Inflammatory macrophage treated with lipopolysaccharide for 1 hour (primary cell): ENCODE data around the gene GALNTL6.

ENCODE experiments used
- DNase-seq, 2 donors: peaks; one replicate each; pipeline ENCODE4 v3.0.0-alpha.2; 2020 to 2022

Gene GALNTL6

DNA sequence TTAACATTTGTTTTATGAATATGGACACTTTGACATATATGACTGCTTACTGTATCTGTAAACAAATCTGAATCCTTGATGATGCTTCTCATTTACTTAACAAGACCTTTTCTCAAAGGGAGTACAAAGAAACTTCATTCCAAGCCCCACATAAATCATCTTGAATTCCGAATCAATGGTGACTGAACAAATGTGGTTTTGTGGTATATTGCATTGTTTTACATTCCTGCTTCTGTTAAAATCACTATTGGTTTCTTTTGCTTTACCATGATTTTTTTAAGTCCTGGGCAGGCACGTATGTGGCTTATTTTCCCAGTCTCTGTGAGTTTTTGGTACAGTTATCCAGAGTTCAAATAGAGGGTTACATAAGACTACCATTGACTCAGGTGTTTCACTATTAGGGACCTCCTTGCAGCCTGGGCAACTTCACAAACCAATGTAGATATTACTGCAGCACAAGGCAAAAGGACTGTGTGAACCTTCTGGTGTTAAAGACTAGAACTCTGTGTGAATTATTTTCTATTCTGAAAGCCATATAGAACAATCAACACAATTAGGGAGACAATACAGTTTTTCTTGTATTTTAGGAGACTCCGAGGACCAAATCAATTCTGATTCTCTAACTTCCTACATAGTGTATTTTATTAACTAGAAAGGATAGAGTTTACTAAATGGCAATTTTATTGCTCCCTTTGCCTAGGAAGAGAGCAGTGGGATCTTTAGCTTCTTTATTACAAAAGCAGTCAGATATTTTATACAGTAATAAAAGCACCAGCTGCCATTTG is 196.4 kb downstream of the GALNTL6 start:
- DNase-seq = no peak

- peak; percentile 2 to 6 for DNase-seq
Measured at GRCh38 chr4:172011196-172011595, 198.0 kb downstream of the GALNTL6 start.

DNA sequence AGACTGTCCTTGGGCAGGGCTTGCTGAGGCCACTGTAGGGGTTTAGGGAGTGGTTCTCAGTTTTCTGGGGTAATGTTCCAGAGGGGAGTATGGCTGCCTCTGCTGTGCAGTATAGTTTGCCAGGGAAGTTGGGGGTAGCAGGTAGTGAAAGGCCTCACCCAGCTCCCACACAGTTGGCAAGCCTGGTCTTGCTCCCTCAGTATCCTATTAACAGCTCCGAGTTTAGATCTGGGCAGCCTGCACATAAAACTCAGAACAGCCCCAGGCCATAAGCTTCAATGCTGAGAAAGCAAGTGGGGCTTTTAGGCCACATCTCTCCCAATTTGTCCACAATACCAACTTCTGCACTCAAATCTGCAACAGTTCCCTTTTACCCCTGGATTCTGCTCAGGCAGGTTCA is 205.2 kb downstream of the GALNTL6 start:
- DNase-seq = no peak

- no peak for DNase-seq
Measured at GRCh38 chr4:172035562-172035961, 222.4 kb downstream of the GALNTL6 start.

DNA sequence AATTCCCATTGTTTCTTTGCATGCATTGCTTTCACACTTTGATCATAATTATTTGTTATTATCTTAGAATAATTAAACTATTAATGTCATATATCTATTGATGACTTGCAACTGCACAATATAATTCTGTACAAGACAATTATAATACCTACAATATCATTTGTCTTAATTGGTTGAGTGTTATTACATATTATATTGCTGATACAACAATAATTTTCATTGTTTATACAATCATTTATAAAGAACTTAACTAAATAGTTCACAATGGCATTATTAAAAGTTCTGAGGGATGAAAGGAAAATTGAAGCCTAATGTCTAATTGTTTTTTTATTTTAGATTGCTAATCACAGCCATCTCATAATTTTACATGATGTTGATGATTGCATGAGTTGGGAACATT is 227.6 kb downstream of the GALNTL6 start:
- no peak for DNase-seq

- no peak for DNase-seq
Measured at GRCh38 chr4:172042714-172043114, 229.5 kb downstream of the GALNTL6 start.

DNA sequence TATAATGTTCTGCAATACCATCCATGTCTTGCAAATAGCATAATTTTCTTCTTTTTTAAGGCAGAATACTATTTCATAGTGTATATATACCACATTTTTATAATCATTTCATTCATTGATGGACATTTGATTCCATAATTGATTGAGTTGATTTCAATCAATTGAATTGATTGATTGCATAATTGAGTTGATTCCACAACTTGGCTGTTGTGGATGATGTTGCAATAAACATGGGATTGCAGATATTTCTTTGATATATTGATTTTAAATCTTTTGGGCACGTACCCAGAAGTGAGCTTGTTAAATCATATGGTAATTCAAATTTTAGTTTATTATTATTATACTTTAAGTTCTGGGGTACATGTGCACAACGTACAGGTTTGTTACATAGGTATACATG is 232.8 kb downstream of the GALNTL6 start:
- no peak for DNase-seq

GRCh38 chr4:172048666-172049065 is 235.5 kb downstream of the GALNTL6 start:
- DNase-seq = no peak

GRCh38 chr4:172050911-172051310 is 237.7 kb downstream of the GALNTL6 start:
- no peak for DNase-seq

DNA sequence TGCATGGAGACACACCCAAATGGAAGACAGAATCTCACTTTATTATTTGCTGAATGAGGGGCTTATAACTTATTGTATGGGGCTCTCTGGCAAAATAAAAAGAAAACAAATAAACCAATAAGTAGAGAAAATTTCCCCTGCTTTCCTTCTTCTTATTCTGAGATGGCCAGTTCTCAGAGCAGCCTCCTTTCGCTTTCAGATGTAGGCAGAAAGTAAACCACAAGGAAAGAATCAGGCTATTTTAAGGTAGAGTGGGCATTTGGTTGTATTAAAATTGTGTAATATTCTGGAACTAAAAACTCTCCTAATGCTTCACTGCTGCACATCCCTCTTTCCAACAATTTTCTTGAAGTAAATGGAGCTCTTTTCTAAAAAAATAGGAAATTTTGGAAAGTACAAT is 241.8 kb downstream of the GALNTL6 start:
- peak in 1 of 2 donors; percentile 0 for DNase-seq

- no peak for DNase-seq
Measured at GRCh38 chr4:172055498-172055897, 242.3 kb downstream of the GALNTL6 start.

DNA sequence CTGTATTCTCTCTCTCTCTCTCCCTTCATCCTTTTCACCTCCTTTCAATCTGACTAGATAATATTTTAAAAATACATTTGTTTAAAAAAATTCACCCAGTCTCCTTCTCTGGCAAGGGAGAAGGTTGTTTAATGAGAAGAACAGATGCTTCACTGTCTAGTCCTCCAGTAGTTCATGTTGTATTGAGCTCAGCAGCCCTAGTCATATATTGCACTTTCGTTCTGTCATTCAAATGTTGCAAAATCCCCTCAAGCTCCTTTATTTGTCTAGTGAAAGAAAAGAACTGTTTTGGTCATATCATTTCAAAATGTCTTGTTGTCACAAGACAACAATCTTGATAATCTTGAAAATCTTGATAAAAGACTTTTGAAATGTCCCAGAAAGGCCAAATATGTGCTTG is 248.0 kb downstream of the GALNTL6 start:
- DNase-seq = no peak

DNA sequence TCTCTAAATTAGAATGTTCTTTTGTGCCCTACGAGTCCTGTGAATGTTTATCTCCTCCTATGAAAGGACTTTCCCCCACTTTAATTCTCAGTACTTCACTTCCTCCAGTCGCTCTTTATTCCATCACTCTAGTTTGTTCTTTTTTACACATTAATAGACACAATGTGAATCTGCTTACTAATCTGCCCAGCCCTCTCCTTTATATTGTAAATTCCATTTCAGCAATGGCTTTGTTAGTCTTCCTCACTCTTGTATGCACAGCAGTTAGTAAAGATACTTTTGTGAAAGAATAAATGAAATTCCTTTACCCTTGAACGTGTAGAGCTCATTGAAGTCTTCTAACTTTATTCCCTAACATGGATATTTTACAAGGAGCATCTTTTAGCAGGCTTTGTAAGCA is 255.3 kb downstream of the GALNTL6 start:
- DNase-seq = no peak

DNA sequence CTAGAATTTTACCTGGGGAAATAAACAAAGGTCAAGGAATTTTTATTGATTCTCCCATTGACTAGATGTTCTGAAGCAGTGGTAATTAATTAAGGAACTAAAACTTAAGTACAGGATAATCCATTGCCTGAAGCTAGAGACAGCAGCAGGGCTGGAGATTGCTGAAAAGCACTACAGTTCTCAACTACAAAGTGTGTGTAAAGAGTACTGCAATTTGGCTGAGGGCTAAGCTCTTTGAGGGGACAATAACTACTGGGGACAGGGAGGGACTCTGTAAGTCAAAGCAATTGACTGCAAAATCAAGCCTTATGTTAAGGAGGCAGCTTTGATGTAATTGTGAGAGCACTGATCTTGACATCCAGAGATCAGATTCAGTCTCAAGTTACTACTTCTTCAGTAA is 260.4 kb downstream of the GALNTL6 start:
- no peak for DNase-seq

DNA sequence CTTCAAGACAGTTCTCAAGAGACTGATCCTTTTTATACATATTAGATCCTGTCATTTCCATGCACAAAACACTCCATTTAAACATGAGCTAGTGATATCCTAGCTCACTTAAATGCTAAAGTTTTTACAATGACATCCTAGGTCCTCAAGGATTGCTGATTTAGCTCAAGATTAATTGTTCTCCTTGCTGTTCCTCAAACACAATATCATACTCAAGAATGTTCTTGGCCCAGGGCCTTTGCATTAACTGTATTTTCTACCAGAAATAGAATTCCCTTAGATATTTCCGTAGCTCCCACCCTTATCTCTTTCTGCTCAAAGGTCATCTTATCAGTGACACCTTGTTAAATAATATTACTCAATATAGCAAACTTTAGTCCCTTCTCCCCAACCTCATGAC is 270.1 kb downstream of the GALNTL6 start:
- no peak for DNase-seq

GRCh38 chr4:172088556-172088955 is 275.4 kb downstream of the GALNTL6 start:
- DNase-seq = no peak

- DNase-seq = no peak
Measured at GRCh38 chr4:172095161-172095560, 282.0 kb downstream of the GALNTL6 start.

GRCh38 chr4:172096786-172097185 is 283.6 kb downstream of the GALNTL6 start:
- no peak for DNase-seq

- DNase-seq = no peak
Measured at GRCh38 chr4:172099376-172099775, 286.2 kb downstream of the GALNTL6 start.

DNA sequence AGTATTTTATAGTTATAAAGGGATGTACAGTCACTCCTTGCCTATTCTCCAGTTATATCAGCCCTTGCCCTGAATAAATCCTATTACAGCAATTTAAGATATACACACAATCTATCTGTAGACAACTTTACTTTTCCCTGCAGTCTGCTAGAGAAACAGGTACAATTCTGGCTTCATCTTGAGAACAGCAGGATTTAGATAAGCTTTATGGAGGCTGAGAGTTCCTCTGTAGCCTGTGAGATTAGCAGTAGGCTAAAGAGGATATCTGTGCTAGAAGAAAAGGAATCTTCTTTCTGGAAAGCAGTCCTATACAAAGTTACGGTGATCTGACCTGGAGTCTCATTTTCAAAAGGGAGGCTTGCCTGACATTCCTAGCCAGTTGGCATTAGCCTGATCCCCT is 290.3 kb downstream of the GALNTL6 start:
- DNase-seq = no peak

DNA sequence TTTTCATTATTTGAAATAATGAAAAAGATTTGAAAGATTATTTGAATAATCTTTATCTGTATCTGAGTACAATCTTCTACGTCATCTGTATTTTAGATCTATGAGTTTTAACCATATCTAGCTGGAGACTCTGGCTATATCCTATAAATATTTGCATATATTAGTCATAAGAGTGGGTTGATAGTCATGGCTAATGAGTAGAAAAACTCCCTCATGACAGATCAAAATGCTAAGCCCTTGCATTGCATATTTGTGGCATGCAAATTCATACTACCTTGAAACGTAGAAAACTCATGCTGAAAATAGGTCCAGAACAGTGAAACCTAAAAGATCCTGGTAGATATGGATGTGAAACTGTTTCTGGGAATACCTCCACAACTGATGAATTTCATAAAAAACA is 291.3 kb downstream of the GALNTL6 start:
- DNase-seq = no peak

DNA sequence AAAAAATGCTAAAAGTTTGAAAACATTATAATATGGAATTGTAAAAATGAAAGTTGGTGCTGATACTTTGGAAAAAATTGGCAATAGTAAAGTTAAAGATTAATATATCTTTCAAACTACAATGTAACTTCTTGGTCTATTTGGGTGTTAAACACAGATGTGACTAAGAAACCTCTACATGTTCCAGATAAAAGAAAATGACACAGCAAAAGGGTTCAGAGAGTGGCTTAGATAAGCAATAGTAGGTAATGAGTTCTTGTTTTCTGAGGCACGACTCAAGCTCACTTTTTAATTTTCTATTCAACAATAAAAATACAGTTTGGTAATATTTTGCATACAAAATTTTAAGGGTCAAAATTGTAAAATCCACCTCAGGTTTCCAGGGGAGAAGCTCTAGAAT is 292.7 kb downstream of the GALNTL6 start:
- DNase-seq = no peak

DNA sequence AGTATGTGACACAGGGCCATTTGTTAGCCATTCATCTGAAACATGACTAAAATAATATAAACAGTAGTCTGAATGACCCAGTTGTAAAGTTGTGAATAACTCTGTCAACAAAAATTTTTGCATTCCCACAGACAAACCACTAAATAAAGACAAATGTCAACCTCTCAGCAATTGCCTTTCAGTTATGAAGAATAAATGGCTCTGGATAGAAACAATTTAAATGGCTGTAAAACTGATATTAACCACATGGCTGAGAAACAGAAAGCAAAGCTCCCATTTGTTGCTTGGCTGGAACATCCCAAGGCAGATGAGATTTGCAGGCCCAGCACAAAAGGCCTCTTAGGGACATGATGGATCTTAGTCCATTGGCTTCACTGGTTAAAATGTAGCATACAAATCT is 296.3 kb downstream of the GALNTL6 start:
- DNase-seq = no peak

GRCh38 chr4:172124656-172125308 is 311.6 kb downstream of the GALNTL6 start:
- DNase-seq = no peak

DNA sequence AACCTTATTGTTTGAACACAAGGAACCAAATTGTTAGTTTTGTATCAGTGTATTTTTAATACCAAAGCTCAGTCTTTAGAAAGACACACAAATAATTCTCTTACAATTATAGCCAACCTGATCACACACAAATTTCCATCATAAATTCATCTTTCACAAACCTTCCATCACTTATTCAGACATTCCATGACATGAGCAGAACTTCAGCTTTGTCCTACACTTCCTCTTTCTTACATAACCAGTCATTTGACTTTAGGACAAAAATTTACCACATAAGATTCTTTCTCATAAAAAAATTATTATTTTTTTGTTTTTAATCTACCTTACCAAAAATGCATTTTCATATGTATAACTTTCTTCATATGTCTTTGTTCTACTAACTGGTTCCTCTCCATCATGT is 312.2 kb downstream of the GALNTL6 start:
- DNase-seq = no peak
